ENCODE data around the gene COL5A2.

Gene COL5A2

GRCh38 chr2:189143925-189144324 lies 35.6 kb downstream of the COL5A2 start:
- Mint-ChIP-seq H3K9me3 (no peaks in the 10 kb centered on the region), H3K27ac (no peak overlapping the region), H3K4me3 (no peak overlapping the region), H3K4me1 (no peaks in the 10 kb centered on the region), H3K36me3 (no peaks in the 10 kb centered on the region), H3K27me3 (no peaks in the 10 kb centered on the region)
- ATAC-seq, result no peak

GRCh38 chr2:189142893-189143759 lies 36.4 kb downstream of the COL5A2 start:
- Mint-ChIP-seq H3K27ac (no peak overlapping the region), H3K9me3 (no peaks in the 10 kb centered on the region)

GRCh38 chr2:189138800-189139199 lies 40.8 kb downstream of the COL5A2 start:
- no peaks in the 10 kb centered on the region for H3K4me1 Mint-ChIP-seq
- no peak overlapping the region for H3K27ac Mint-ChIP-seq
- ATAC-seq, result no peak
- no peaks in the 10 kb centered on the region for H3K27me3 Mint-ChIP-seq
- no peak overlapping the region for H3K4me3 Mint-ChIP-seq
- no peaks in the 10 kb centered on the region for H3K9me3 Mint-ChIP-seq
- H3K36me3 Mint-ChIP-seq, result no peaks in the 10 kb centered on the region

More at GRCh38 chr2:189142893-189143759, 36.4 kb downstream of the COL5A2 start:
- H3K4me3 Mint-ChIP-seq, result no peak overlapping the region
- H3K4me1 Mint-ChIP-seq, result no peaks in the 10 kb centered on the region
- no peaks in the 10 kb centered on the region for H3K27me3 Mint-ChIP-seq
- ATAC-seq, result peak; percentile 45
- H3K36me3 Mint-ChIP-seq, result no peaks in the 10 kb centered on the region

GRCh38 chr2:189137519-189137918 lies 42.0 kb downstream of the COL5A2 start:
- H3K27ac Mint-ChIP-seq, result no peak overlapping the region
- no peaks in the 10 kb centered on the region for H3K36me3 Mint-ChIP-seq

GRCh38 chr2:189134485-189134884 lies 45.1 kb downstream of the COL5A2 start:
- no peaks in the 10 kb centered on the region for H3K9me3 Mint-ChIP-seq
- H3K27me3 Mint-ChIP-seq, result no peaks in the 10 kb centered on the region
- H3K4me1 Mint-ChIP-seq, result no peaks in the 10 kb centered on the region
- H3K36me3 Mint-ChIP-seq, result no peaks in the 10 kb centered on the region
- ATAC-seq, result no peak
- H3K27ac Mint-ChIP-seq, result no peak overlapping the region
- no peak overlapping the region for H3K4me3 Mint-ChIP-seq

More at GRCh38 chr2:189137519-189137918, 42.0 kb downstream of the COL5A2 start:
- ATAC-seq, result no peak
- Mint-ChIP-seq H3K4me1 (no peaks in the 10 kb centered on the region), H3K4me3 (no peak overlapping the region), H3K27me3 (no peaks in the 10 kb centered on the region), H3K9me3 (no peaks in the 10 kb centered on the region)

- Mint-ChIP-seq H3K4me3 (no peak overlapping the region), H3K27me3 (no peaks in the 10 kb centered on the region), H3K4me1 (no peaks in the 10 kb centered on the region), H3K9me3 (no peaks in the 10 kb centered on the region), H3K27ac (no peak overlapping the region), H3K36me3 (no peaks in the 10 kb centered on the region)
- ATAC-seq, result no peak
These were observed 47.6 kb downstream of the COL5A2 start for GRCh38 chr2:189131991-189132390.

- no peaks in the 10 kb centered on the region for H3K36me3 Mint-ChIP-seq
- no peaks in the 10 kb centered on the region for H3K9me3 Mint-ChIP-seq
- H3K27ac Mint-ChIP-seq, result no peak overlapping the region
- ATAC-seq, result no peak
- H3K4me1 Mint-ChIP-seq, result no peaks in the 10 kb centered on the region
- no peaks in the 10 kb centered on the region for H3K27me3 Mint-ChIP-seq
- no peak overlapping the region for H3K4me3 Mint-ChIP-seq
These were observed 49.6 kb downstream of the COL5A2 start for GRCh38 chr2:189129971-189130370.

- H3K36me3 Mint-ChIP-seq, result no peaks in the 10 kb centered on the region
- no peak overlapping the region for H3K27ac Mint-ChIP-seq
- no peaks in the 10 kb centered on the region for H3K4me1 Mint-ChIP-seq
- no peaks in the 10 kb centered on the region for H3K9me3 Mint-ChIP-seq
- H3K27me3 Mint-ChIP-seq, result no peaks in the 10 kb centered on the region
- H3K4me3 Mint-ChIP-seq, result no peak overlapping the region
- ATAC-seq, result no peak
These were observed 50.6 kb downstream of the COL5A2 start for GRCh38 chr2:189128970-189129369.

GRCh38 chr2:189127756-189128155 lies 51.8 kb downstream of the COL5A2 start:
- no peak overlapping the region for H3K27ac Mint-ChIP-seq
- H3K9me3 Mint-ChIP-seq, result no peaks in the 10 kb centered on the region
- no peaks in the 10 kb centered on the region for H3K27me3 Mint-ChIP-seq
- H3K4me1 Mint-ChIP-seq, result no peaks in the 10 kb centered on the region
- H3K36me3 Mint-ChIP-seq, result no peaks in the 10 kb centered on the region
- ATAC-seq, result no peak
- no peak overlapping the region for H3K4me3 Mint-ChIP-seq

GRCh38 chr2:189125195-189125594 lies 54.4 kb downstream of the COL5A2 start:
- no peaks in the 10 kb centered on the region for H3K27me3 Mint-ChIP-seq
- H3K4me1 Mint-ChIP-seq, result no peaks in the 10 kb centered on the region
- no peaks in the 10 kb centered on the region for H3K9me3 Mint-ChIP-seq
- no peaks in the 10 kb centered on the region for H3K36me3 Mint-ChIP-seq
- H3K27ac Mint-ChIP-seq, result no peak overlapping the region
- H3K4me3 Mint-ChIP-seq, result no peak overlapping the region
- no peak for ATAC-seq

- no peak overlapping the region for H3K27ac Mint-ChIP-seq
These were observed 55.4 kb downstream of the COL5A2 start for GRCh38 chr2:189124175-189124574.

GRCh38 chr2:189118386-189118785 lies 61.2 kb downstream of the COL5A2 start:
- Mint-ChIP-seq H3K27me3 (no peaks in the 10 kb centered on the region), H3K27ac (no peak overlapping the region), H3K4me1 (no peaks in the 10 kb centered on the region), H3K36me3 (no peaks in the 10 kb centered on the region), H3K4me3 (no peak overlapping the region), H3K9me3 (no peaks in the 10 kb centered on the region)
- no peak for ATAC-seq

More at GRCh38 chr2:189124175-189124574, 55.4 kb downstream of the COL5A2 start:
- ATAC-seq, result no peak
- Mint-ChIP-seq H3K9me3 (no peaks in the 10 kb centered on the region), H3K27me3 (no peaks in the 10 kb centered on the region), H3K4me3 (no peak overlapping the region), H3K36me3 (no peaks in the 10 kb centered on the region), H3K4me1 (no peaks in the 10 kb centered on the region)

- H3K27me3 Mint-ChIP-seq, result no peaks in the 10 kb centered on the region
- no peak overlapping the region for H3K27ac Mint-ChIP-seq
- no peak for ATAC-seq
- H3K36me3 Mint-ChIP-seq, result no peaks in the 10 kb centered on the region
- H3K4me1 Mint-ChIP-seq, result no peaks in the 10 kb centered on the region
- no peaks in the 10 kb centered on the region for H3K9me3 Mint-ChIP-seq
- H3K4me3 Mint-ChIP-seq, result no peak overlapping the region
These were observed 62.6 kb downstream of the COL5A2 start for GRCh38 chr2:189116979-189117378.

GRCh38 chr2:189116087-189116486 lies 63.5 kb downstream of the COL5A2 start:
- ATAC-seq, result peak; percentile 24
- no peaks in the 10 kb centered on the region for H3K9me3 Mint-ChIP-seq
- H3K4me3 Mint-ChIP-seq, result no peak overlapping the region
- no peaks in the 10 kb centered on the region for H3K4me1 Mint-ChIP-seq
- no peak overlapping the region for H3K27ac Mint-ChIP-seq
- no peaks in the 10 kb centered on the region for H3K27me3 Mint-ChIP-seq
- no peaks in the 10 kb centered on the region for H3K36me3 Mint-ChIP-seq

GRCh38 chr2:189115126-189115525 lies 64.4 kb downstream of the COL5A2 start:
- Mint-ChIP-seq H3K4me1 (no peaks in the 10 kb centered on the region), H3K9me3 (no peaks in the 10 kb centered on the region), H3K36me3 (no peaks in the 10 kb centered on the region), H3K27ac (no peak overlapping the region), H3K27me3 (no peaks in the 10 kb centered on the region), H3K4me3 (no peak overlapping the region)
- no peak for ATAC-seq

GRCh38 chr2:189113963-189114362 lies 65.6 kb downstream of the COL5A2 start:
- Mint-ChIP-seq H3K4me1 (no peaks in the 10 kb centered on the region), H3K9me3 (no peaks in the 10 kb centered on the region), H3K36me3 (no peaks in the 10 kb centered on the region), H3K4me3 (no peak overlapping the region), H3K27ac (no peak overlapping the region), H3K27me3 (no peaks in the 10 kb centered on the region)
- ATAC-seq, result no peak

All from stimulated activated memory B cell treated with anti-CD40 and anti-IgM and Interleukin-4, amounts not matched to agents 10 μg/mL and 1 μg/mL and 100 μg/mL, for 72 hours (primary cell).